GM21390 (cell line): ENCODE results near the gene KLK15.
"Not testable (repeated sequence)": the region's sequence is repeated elsewhere in the genome, so short reads cannot be mapped to it uniquely, and the experiment has no call there.

Experiments used
- ATAC-seq: cut with Tn5 transposase; IDR thresholded peaks from one replicate; pipeline ENCODE4 v1.9.1; 2021; ENCODE audit not compliant: unreplicated experiment

Gene KLK15

GRCh38 chr19:50821248-50821612 lies 12.1 kb downstream of the KLK15 start:
- no peak for ATAC-seq

DNA sequence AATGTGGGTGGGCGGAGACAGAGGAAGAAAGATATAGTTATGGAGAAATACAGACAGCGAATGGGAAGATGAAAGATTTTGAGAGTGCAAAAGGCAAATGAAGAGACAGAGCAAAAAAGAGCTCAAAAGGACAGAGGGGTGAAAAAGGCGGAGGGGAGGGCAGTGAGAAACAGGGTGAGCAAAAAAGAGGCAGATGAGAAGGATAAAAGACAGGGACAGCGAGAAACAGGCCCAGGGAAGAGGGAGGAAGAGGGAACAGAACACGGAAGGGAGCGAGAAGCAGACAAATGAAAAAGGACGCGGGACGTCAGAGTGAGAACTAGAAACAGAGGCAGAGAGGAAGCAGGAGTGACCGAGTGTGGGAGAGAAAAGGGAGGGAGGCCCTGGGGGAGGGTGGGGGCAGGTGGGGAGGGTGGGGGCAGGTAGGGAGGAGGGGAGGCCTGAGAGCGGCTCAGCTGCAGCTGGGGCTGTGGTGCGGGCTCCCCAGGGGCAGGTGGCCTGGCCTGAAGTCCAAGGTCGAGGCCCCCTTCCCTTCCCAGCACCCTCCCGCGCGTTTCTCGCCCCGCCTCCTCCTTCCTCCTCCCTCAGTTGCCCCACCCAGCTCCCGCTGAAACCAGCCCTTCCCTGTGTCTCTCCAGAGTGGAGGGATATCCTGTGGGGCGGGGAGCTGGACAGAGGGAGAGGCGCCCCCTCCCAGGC lies 12.7 kb downstream of the KLK15 start:
- no peak for ATAC-seq

- ATAC-seq, result no peak
Measured at GRCh38 chr19:50820086-50820485, 13.3 kb downstream of the KLK15 start.

DNA sequence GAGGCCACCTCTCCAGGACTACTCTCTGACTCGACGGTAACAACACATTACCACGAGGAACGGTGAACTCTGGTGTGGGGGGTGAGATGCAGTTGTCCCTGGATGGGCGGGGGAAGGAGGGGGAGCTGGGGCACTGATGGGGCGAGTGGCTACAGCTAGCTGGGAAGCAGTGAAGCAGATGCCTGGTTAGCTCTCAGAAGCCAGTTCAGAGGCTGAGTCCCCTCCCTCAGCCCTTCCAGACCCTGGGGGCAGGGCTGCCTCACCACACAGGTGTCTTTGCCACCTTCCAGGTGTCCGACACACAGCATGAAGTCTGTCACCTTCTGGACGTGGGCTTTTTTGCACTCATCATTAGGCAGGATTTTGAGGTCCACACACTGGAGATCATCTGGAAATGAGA lies 13.7 kb downstream of the KLK15 start:
- no peak for ATAC-seq

DNA sequence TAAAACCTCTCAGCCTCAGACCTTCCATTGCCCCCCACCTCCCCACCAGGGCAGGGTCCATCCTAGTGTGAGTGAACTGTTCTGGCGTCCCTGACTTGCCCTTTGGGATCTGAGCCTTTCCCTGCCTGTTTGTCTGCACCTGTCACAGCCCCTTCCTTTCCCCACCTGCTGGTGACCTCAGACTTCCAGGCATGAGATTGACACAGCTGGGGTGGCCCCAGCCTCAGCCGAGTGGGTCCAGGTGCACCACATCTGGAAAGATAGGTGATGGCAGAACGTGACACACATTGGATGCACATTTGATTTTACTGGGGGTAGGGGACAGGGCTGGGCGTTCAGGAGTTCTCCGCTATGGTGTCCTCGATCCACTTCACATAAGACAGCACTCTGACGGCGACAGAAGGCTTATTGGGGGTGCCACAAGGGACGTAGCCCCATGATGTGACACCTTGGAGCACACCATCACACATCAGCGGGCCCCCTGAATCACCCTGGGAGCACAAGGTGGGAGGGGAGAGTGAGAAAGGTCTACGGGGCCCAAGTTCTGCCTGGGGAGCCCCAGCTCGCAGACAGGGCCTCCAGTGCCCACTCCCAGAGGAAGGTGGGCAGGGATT lies 14.4 kb downstream of the KLK15 start:
- ATAC-seq, result no peak

DNA sequence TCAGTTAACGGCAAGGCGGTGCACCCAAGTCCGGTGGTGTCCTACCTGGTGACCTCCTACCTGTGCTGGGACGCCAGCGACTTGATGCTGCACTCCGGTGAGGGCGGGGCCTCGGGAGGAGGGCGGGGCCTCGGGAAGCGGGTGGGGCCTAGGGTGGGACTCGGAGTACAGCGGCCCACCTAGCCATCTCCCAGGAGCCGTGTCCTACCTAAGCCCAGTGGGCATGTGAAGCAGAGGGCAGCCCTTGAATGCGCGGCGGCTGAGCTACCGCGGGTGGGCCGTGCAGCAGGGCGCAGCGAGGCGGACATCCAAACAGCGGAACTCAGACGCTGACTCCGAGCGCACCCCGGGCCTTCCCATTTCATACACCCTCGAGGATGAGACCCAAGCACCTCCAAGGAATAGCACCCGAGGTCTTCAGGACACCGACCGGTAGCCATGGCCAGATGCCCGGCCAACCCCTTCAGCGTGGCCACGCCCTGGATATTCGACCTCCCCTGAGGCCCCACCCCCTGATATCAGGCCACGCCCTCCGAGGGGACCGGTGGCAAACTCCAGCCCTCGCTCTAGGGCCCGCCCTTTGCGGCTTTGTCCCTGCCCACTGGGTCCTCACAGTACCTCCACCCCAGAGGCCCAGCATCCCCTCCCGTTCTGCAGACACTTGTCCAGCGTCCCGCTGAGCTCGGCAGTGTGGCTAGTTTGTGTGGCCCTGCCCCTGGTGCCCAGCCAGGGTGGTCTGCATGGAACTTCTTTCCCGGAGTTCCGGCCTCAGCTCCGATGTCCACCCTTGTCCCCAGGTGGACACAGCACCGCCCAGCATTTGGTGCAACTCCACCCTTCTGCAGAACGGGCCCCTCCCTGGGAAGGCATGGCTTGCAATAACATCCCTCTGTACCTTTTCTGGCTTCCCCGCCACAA lies 15.2 kb downstream of the KLK15 start:
- peak; percentile 53 for ATAC-seq

DNA sequence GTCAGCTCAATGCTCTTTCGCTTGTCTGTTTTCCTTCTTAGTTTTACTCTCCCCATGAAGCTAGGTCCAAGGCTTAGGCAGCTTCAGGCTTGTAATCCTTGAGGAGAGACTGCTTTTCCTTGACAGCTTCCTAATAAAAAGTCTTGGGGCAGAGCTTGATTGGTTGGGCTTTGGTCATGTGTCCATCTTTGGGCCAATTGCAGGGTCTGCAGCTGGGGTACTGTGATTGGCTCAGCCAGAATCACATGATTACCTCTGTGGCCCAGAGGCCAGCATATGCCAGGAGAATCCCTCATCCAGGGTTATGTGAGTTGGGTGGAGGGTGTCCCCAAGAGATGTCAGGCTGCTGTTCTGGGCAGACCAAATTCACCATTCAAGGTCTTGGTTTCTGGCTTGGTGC lies 17.9 kb downstream of the KLK15 start:
- ATAC-seq, result no peak

DNA sequence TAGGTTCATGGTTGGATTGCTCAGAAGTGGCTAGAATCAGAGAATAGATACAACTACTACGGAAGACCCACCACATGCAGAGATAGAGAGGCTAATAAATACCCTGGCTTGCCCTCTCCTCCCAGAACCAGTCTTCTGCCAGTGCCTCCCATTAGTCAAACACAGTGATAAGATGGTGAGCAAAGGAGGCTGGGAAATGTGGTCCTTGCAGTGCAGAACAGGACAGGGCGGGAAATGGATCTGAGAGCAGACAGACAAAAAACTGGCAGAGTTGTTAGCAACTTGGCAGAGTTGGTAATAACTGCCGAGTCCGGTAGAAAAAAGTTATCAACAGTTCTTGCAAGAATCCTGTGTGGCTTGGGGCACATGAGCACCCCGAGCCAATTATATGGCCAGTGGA lies 18.5 kb downstream of the KLK15 start:
- no peak for ATAC-seq

DNA sequence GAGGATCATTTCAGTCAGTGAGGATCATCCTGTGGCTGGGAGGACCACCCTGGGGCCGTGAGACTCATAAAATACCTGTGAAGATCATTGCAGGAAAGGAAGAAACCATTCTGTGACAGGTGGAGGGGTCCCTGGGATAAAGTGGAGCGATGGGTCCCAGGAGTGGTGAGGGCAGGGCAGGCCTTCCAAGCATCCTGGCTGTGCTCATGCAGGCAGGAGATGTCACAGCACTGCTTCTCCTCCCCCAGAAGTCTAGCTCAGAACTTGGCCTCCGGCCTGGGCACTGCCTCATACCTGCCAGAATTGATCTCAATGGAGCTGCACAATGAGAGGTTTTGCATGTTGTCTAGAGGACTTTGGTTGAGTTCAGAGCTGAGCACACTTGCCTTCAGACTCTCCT lies 20.9 kb downstream of the KLK15 start:
- ATAC-seq, result no peak

DNA sequence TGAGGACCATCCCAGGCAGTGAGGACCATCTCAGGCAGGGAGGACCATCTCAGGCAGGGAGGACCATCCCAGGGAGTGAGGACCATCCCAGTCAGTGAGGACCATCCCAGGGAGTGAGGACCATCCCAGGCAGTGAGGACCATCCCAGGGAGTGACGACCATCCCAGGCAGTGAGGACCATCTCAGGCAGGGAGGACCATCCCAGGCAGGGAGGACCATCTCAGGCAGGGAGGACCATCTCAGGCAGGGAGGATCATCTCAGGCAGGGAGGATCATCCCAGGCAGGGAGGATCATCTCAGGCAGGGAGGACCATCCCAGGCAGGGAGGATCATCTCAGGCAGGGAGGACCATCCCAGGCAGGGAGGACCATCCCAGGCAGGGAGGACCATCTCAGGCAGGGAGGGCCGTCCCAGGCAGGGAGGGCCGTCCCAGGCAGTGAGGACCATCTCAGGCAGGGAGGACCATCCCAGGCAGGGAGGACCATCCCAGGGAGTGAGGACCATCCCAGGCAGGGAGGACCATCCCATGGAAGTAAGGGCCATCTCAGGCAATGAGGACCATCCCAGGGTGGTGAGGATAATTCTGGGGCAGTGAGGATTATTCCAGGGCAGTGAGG lies 21.6 kb downstream of the KLK15 start:
- not testable (repeated sequence) for ATAC-seq

GRCh38 chr19:50808856-50809255 lies 24.5 kb downstream of the KLK15 start:
- no peak for ATAC-seq

- peak; percentile 83 for ATAC-seq
Measured at GRCh38 chr19:50804420-50805272, 28.7 kb downstream of the KLK15 start.

GRCh38 chr19:50803633-50804419 lies 29.5 kb downstream of the KLK15 start:
- ATAC-seq, result peak; percentile 17

- no peak for ATAC-seq
Measured at GRCh38 chr19:50801107-50801506, 32.3 kb downstream of the KLK15 start.

- no peak for ATAC-seq
Measured at GRCh38 chr19:50799547-50799851, 33.9 kb downstream of the KLK15 start.

DNA sequence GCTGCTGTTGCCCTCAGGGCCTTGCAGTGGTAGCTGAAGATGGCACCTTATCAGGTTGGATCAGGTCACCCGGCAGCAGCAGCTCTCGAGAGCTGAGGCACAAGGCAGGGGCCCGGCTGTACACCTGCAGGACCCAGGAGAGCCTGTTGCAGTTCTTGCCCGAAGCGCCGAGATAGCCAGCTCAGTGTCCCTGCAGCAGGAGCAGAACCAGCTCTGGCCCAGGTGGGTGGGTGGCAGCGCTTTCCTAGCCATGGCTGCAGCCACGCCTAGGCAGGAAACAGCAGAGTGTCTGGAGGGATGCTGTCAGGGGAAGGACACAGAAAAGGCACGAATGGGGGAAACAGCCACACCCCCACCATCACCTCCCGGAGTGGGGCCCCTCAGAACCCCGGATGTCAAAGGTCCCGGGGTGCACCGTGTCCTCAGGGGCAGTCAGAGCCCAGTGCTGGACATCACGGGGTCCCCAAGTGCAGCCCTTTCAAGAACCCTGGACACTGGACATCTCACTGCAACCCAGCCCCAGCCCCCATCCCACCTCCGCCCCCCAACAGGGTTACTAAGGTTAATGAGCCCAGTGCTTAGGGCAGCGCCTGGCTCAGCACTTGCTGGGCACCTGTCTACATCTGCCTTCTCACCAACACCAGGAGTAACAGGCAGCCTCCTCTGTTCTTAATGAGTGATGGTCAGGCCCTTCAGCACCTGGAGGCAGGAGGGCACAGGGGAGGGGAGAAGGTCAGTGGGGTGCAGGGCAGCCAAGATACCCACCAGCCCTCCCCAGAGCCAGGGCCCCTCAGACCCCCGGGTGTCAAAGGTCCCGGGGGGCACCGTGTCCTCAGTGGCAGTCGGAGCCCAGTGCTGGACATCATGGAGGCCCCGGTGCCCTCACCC lies 34.5 kb downstream of the KLK15 start:
- no peak for ATAC-seq

GRCh38 chr19:50797781-50798658 lies 35.4 kb downstream of the KLK15 start:
- no peak for ATAC-seq

GRCh38 chr19:50797429-50797780 lies 36.0 kb downstream of the KLK15 start:
- no peak for ATAC-seq
